Measurements from ENCODE around the gene C10orf90. TPM values are rescaled to one million over a fixed set of nuclear protein-coding genes. Genes with fewer than 3 reads are reported as not detected.

Gene C10orf90, protein sequence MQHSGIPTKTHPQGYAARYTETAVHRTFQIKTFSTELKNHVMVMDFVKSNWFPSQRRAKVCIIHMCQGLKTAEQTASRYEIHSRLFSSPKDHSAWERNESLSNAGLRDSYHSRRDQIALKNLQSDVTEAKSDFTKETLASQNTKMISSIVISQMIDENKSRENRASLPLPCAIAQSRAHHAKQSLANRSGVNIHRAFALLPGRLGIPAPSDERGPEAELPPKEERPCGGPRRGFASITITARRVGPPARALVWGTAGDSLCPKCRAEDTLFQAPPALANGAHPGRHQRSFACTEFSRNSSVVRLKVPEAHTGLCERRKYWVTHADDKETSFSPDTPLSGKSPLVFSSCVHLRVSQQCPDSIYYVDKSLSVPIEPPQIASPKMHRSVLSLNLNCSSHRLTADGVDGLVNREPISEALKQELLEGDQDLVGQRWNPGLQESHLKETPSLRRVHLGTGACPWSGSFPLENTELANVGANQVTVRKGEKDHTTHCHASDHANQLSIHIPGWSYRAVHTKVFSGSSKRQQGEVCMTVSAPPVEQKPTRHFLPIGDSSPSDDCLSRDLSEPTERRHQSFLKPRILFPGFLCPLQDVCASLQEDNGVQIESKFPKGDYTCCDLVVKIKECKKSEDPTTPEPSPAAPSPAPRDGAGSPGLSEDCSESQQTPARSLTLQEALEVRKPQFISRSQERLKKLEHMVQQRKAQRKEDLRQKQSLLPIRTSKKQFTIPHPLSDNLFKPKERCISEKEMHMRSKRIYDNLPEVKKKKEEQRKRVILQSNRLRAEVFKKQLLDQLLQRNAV
- polyA plus RNA-seq (ENCODE audit: insufficient read length): 0.49 TPM

DNA sequence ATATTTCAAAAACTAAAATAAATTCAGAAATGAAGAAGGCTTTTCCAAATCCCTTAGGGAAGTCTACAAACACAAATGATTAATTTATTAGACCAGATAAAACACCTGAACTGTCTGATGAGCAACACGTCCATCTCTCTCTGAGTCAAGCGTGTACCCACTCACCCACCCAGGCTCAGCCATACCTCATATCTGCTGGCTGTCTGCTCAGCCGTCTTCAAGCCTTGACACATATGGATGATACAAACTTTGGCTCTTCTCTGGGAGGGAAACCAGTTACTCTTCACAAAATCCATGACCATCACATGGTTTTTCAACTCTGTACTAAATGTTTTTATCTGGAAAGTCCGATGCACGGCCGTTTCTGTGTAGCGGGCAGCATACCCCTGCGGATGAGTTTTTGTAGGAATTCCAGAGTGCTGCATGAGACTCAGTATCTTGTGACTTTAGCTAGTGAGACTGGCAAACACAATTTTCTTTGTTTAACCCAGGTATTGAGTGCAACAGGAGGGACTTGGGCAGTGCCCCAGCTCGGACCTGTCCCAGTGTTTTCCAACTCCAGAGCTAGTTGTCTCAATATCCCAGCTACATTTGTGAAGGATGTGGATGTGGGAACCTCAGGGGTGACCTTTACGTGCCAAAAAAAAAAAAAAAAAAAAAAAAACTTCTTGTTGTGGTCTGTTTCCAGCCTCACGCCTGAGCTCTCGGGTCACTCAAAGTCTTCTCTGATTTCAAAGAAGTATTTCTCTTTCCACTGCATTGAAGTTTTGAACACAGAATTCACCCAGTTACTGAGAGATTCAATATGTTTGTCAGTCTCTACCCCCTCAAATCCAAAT, at the start of gene C10orf90:
Gene C10orf90, minus strand, starts transcription at position 638 of the 839 bp plus-strand sequence. Its CDS starts 213 bp downstream, at position 425.
- DNase-seq: no peak

DNA sequence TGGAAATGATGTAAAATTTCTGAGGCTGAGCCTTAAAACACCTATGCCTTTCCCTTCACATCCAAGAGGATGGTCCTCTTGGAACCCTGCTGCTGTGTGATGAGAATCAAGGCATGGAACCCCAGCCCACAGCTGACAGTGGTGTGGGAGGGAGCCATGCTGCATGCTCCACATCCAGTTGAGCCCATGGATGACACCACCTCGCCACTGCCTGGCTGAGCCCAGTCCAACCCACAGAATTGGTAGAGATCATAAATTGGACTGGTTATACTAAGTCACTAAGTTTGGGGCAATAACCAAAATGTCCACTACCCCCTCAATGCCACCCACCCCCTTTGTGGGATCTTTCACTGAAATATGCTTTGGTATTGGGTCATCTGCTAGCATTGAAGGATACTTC, 45.9 kb upstream of the C10orf90 start:
- no peak for DNase-seq

DNA sequence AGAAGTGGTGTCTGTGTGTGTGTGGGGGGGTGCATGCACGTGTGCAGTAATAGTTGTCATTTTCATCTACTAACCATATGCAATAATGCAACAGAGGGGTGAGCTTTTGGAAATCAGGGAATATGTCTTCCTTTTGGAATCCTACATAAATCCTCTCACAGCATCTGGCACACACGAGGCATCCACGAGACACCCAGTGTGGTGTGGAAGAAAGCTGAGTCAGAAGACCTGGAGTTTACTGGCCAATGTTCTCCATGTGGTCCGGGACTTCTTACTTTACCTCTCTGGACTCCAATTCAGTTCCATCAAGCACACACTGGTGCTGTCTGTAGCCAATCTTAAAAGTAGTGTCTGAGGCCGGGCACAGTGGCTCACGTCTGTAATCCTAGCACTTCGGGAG, 43.1 kb upstream of the C10orf90 start:
- DNase-seq: no peak

DNA sequence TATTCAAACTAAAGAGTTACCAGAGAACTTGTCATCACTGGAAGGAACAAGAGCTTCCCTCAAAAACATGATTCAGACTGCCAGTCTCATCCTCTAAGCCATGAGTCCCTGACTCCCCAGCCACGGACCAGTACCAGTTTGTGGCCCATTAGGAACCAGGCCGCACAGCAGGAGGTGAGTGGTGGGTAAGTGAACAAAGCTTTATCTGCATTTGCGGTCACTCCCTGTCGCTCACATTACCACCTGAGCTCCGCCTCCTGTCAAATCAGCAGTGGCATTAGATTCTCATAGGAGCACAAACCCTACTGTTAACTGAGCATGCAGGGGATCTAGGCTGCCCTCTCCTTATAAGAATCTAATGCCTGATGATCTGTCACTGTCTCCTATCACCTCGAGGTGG, 42.2 kb upstream of the C10orf90 start:
- DNase-seq: no peak

DNA sequence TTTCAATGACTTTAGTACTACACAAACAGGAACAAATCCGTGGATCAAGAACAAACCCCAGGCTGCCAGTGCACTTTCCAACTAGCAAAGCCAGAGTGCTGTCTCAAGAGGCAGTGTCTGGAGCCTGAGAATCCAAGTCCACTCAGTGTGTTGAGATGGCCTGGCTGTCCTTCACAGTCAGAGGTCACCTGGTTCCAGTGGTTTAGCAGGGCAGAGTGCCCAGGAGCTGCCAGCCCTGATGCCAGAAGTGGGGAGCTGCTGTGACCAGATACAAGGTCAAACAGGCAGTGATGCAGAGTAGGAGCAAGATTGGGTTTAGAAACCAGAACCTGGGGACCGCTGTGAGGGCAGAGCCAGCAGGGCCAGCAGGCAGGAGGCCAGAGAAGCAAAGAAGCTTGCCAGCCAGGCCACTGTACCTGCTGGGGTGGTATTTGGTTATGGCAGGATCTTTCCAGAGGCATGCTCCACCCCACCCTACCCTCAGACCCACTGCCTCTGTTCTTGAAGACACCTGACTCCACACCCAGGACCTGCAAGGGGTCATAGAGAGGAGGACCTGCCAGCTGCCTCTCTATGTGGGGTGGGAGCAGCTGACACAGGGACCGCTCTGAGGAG, 35.6 kb upstream of the C10orf90 start:
- no peak for DNase-seq

DNA sequence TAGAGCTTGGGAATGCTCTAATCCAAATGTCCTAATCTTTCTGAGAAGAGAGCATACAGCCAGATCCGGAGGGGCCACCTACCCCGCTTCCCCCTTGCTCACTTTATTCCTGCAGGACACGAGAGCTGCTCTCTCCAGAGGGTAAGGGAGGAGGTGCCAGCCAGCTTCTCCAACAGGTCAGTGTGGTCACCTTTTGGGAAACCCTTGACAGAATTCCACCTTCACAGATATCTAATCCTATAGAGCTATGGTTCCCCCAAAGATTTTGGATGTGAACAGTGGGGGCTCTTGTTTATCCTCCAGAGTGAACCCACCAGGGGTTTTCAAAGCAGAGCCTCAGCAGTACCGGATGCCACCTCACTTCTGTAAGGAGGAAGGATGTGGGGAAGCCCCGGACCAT, 34.6 kb upstream of the C10orf90 start:
- DNase-seq: no peak

DNA sequence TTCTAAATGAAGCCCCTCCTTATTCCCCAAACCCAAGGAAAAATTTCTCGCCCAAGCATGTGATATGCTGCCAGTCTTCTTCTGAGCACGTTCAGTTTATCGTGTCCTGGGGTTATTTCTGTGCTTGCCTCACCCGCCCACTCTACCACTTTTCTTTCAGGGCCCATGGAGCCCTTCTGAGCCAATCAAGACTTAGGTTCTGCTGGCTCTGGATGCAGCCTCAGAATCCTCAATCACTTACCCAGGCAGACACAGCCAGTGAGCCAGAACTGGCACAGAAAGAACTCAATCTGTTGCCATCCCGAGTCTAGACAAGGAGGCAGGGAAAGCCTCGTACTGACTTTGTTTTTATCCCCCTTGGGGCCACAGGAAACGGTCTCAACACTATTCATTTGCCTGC, 34.2 kb upstream of the C10orf90 start:
- no peak for DNase-seq

DNA sequence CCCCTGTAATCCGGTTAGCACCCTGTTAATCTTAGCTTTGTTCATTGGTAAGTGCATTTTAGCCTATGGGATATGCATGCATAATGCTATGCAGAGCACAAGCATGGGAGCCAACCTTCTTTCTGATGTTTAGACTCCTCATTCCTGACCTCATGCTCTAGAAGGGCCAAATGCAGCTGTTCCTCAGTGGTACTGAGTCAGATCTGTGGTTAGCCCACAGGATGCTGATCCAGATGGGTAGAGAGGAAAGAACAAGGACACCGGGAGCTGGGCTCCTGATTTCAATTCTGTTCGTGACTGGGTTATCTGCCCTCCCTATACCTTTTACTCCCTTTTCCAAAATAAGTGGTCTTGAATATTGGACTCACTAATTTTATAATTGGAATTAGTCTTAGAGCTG, 31.7 kb upstream of the C10orf90 start:
- DNase-seq: no peak

DNA sequence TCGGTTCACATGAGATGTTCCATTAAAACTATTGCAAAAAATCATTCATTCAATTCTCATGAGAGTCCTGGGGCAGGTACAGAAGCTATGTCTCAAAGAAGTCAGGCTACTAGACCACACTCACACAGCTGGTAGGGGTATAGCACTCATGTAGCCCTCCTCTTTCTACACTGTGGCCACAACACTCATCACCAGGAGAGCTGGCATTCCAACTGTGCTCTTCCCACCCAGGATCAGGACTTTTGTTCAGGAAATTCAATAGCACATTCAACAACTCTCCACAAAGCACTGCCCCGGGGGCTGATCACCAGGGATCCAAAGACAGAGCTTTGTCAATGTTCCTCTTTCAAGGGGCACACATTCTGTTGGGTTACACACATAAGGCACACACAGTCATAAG, 31.0 kb upstream of the C10orf90 start:
- DNase-seq: no peak

DNA sequence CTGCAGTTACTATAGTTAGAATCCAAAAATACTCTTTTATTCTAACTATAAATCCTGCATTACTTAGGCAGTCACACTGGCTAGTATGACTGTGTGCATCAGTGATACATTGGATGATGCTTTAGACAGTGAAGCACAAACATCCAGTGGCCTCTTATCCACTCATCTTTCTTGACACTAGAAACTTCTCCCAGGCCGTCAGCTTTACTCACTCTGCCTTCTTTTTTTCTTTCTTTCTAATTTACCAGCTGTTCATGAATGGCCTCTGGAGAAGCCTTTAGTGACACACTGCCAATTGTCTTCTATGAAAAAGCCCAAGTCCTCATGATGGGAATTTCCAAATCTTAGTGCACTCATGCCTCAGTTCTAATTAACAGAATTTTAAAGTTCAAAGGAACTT, 26.2 kb upstream of the C10orf90 start:
- DNase-seq: no peak

DNA sequence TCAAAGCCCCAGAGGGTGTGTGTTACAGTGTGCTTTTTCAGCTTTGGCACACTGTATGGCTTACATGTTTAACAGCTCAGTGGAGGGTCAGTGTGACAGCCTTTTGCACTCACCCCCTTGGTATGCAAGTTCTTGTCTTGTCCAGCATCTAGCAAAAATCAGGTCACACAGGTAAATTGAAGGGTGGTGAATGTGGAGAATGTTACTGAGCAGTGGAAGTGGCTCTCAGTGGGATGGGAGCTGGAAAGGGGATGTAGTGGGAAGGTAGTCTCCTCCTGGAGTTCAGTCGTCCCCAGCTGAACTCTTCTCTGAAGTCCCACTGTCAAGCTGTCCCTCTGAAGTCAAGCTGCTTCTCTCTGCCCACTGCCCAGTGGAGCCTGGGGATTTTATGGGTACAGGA, 21.0 kb upstream of the C10orf90 start:
- DNase-seq: no peak

DNA sequence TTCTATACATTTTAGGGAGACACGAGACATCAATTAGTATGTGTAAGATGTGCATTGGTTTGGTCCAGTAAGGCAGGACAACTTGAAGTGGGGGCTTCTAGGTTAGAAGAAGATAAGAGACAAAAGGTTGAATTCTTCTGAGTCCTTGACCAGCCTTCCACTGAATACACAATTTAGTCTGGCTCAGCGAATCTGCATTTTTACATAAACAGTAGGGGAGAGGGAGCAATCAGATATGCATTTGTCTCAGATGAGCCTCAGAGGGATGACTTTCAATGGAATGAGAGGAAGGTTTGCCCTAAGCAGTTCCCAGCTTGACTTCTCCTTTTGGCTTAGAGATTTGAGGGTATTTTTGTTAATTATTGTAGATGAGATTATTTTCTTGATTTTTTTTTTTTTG, 20.0 kb upstream of the C10orf90 start:
- DNase-seq: no peak

DNA sequence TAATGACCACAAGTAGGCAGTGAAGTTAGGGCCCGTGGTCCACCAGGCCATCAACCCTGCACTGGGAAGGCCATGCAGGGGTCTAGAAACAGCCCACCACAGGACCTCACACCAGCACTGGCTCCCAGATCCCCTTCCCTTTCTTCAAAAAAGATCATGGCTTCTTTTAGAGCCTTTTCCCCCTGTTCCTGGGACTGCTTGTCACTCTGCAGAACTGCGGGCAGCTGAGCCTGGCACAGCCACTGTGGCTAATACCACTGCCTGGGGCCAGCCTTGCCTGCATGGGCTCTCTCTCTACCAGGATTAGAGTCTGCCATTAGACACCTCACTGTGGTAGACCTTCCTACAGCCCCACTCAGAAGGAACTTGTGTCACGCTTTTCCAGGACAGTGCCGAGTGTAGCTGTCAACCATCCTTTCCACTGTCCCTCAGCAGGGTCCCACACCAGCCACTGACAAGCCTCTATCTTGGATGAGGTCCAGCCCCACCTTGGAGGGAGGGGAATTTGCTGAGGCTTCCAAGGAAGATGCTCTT, 19.0 kb upstream of the C10orf90 start:
- no peak for DNase-seq

DNA sequence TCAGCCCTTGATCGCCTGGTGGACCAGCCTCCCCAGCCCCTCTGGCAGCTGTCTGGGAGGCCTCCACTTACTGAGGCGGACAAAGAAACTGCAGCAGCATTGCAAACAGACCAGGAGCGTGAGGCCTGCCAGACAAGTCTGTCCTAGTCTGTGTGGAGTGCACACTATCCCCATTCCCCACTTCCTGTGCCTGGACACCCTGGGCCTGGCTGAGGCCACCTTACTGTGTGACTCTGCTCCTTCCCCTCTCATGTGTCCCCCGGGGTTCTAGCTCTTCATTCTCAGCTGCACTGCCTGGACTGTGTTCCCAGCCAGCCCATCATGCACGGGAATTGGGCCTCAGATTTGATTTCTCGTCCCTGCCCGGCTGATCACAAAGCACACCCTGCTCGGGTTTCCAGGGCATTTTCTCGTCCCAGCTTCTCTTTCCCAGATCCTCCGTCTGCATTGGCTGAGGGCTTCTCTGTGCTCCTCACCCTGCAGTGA, 16.7 kb upstream of the C10orf90 start:
- peak; percentile 40 for DNase-seq

DNA sequence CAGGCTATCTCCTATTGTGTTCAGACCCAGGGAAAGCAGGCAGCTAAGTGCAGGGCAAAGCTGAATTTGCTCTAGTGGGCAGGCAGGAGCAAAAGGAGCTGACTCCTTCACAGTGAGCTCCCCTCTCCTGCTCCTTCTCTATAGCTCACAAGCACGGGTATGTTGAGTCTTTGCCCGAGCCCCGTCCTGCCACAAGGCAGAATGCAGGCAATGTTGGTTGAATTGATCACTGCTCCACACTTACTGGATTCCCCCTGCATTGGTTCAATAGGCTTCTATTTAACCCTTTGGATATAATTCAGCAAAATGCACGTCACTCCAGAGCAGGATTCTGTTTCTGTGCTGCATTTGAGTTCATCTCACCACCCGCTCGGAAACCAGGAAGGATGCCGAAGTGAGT, 16.2 kb upstream of the C10orf90 start:
- no peak for DNase-seq

DNA sequence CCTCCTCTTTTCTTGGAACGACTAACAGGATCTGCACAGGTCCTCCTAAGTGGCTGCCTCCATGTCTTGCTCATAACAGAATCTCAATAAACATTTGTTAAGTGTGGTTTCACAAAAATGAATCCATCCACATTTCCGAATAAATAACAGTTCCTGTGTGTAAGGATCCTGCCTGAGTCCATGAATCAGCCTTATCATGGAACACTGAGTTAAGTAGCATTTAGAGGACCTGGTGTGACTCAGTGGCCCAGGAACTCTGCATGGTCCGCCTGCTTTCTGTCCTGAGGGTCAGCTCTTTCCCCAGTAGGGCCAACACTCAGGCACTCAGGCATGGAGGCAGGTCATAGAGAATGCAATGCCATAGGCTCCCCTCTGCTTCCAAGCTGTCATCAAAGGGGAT, 15.8 kb upstream of the C10orf90 start:
- no peak for DNase-seq

DNA sequence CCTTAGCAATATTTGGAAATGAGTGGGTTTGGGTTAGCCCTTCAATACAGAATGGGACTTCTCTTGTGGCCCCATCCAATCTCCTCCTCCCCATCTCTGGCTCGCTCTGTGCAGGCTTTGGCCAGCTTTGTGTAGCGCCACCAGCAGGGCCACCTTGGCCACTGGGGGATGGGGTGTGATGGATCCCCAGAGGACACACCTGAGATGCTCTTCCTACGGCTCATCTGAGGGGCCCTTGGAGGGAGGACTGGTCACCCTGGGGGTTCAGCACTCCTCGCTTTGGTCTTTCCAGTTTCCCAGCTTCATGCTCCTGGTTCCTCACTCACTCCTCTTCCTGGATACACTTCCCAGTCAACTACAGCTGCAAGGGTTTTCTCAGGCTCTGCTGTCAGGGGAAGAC, 15.3 kb upstream of the C10orf90 start:
- no peak for DNase-seq

DNA sequence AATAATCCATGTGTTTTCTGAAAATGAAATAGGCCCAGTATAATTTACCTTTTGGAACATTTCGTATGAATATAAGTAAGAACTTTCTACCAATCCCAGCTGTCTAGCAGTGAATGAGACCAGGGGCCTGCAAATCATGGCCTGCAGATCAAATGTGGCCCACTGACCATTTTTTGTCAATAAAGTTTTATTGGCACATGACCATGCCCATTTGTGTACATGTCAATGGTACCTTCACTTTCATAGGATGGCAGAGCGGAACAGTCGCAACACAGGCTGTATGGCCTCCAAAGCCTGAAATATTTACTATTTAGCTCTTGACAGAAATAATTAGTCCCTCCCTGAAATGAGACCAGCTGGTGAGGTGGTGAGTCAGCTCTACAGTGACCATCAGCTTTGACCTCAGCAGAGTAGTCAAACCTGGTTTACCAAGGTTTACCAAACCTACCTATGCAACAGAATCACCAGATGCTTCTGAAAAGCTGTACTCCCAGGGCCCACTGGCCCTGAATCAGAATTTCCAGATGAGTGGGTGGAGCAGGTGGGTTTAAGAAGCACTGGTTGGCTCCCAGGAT, 13.8 kb upstream of the C10orf90 start:
- no peak for DNase-seq

DNA sequence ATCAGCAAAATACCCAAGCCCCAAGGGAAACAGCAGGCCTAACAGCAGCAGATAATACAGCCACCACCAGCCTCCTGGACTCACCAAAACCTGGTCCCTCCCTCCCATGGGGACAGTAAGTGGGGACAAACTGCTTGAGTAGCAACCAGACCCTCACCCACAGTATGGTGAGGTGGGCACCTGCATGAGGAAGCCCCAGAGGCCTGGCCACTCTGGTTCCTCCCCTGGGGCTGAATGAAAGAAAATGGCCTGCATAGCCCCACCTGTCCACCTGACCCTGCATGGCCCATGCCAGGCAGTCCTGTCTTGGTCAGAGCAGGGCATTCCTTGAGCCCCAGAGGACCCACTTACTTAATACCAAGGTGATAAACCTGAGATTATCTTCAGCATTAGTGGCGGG, 13.0 kb upstream of the C10orf90 start:
- no peak for DNase-seq

DNA sequence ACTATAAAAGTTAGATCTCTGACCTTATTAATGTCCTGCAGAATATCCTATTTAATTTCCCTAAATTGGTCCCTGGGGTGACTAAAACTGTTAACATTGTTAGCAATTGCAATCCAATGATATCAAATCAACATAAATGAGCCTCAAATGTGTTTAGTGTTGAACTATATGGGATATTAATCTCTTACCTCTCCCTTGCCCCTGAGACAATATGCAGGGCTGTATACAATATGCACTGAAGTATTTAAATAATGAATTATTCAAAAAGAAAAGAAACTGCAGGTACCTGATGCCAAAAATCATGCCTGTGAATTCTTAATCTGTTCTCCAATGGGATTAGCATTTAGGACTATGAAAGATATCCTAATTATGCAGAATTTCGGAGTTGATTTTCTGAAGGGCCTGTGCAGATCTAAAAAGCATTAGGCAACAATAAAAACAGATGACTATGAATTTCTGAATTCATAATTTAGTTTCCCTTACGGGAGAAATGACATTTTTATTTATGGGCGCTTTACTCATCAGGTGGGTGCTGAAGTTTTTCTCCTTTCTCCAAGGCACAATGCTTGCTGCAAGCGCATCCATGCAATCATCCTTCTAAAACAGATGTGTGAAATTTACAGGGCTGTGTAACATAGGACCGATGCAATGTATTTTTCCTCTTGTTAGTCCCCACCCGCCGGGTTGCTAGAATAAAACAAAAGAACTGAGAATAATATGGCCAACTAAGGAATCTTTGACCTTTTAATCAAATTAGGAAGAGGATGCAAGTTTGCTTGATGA, 5.4 kb upstream of the C10orf90 start:
- DNase-seq: no peak
